Endothelial cell of umbilical vein (primary cell): ENCODE data around the gene CMSS1. TPM values are rescaled to one million over a fixed set of nuclear protein-coding genes. Genes with fewer than 3 reads are reported as not detected.

ENCODE experiments used
- BruUV-seq: library from RNA; stranded (reverse); fragments of 400-500 nt; replicated peaks from 2 replicates; lab custom pipeline; 2021; lab: Mats Ljungman, UMichigan
- CTCF ChIA-PET: fragments of 300-600, 350-600 bp; sonication (Branson Sonifier 250); formaldehyde crosslinking; loops from one replicate; lab custom pipeline; 2021; ENCODE audit warnings: antibody characterized with exemption, inconsistent platforms; lab: Charles Lee
- POLR2A ChIA-PET: fragments of 300-600, 350-600 bp; sonication (Branson Sonifier 250); formaldehyde crosslinking; loops from one replicate; lab custom pipeline; 2021; ENCODE audit warnings: antibody characterized with exemption, inconsistent platforms; lab: Charles Lee
- DNase-seq: peaks from one replicate; pipeline ENCODE4 v3.0.0-alpha.2; 2011; ENCODE audit warnings: low read depth, low spot score
- FAIRE-seq: peaks from 2 replicates; lab custom pipeline; 2011; peaks lifted over from hg19 to GRCh38; lab: Jason Lieb, UNC
- H2AFZ ChIP-seq: 2 replicates; pipeline ENCODE4 v1.6.0; 2012; ENCODE audit warnings: low read depth, low read length, control low read depth, inconsistent platforms
- H3K27ac ChIP-seq: 2 replicates; pipeline ENCODE4 v1.5.1; 2011; ENCODE audit warnings: low read depth, mild to moderate bottlenecking, control low read depth, low read length, moderate library complexity; ENCODE audit not compliant: insufficient read depth
- H3K27me3 ChIP-seq, 2 experiments: 2 replicates each; pipeline versions ENCODE4 v1.6.0 to v1.6.1; 2011; ENCODE audit warnings: low read length in 2 of 2, mixed read lengths in 1 of 2; ENCODE audit not compliant: control insufficient read depth in 2 of 2, insufficient read depth in 2 of 2
- H3K36me3 ChIP-seq, 2 experiments: 2 replicates in 1 of 2; 3 replicates in 1 of 2; pipeline ENCODE4 v1.5.1; 2011; ENCODE audit warnings: low read length in 2 of 2, mild to moderate bottlenecking in 1 of 2, moderate library complexity in 1 of 2; ENCODE audit not compliant: control insufficient read depth in 2 of 2, insufficient read depth in 2 of 2; ENCODE audit errors: extremely low read depth in 1 of 2
- H3K4me1 ChIP-seq: 3 replicates; pipeline ENCODE4 v1.5.1; 2011; ENCODE audit warnings: mild to moderate bottlenecking, low read length; ENCODE audit not compliant: control insufficient read depth, insufficient read depth; ENCODE audit errors: extremely low read depth
- H3K4me2 ChIP-seq: 2 replicates; pipeline ENCODE4 v1.6.1; 2011; ENCODE audit warnings: low read length, control low read depth, mixed read lengths; ENCODE audit not compliant: insufficient read depth
- H3K4me3 ChIP-seq, 3 experiments: fragments of 200-600 bp in 1 of 3; sonication (generic), shearing (Covaris generic) in 1 of 3; replicated peaks in 1 of 3; 2 replicates each; pipeline ENCODE4 v1.5.1; 2011 to 2016; ENCODE audit warnings: control low read depth in 3 of 3, low read length in 3 of 3, mild to moderate bottlenecking in 2 of 3, inconsistent platforms in 1 of 3, low read depth in 1 of 3, moderate library complexity in 1 of 3; ENCODE audit not compliant: insufficient read depth in 1 of 3
- H3K79me2 ChIP-seq: 2 replicates; pipeline ENCODE4 v1.6.0; 2012; ENCODE audit warnings: low read length, inconsistent platforms; ENCODE audit not compliant: control insufficient read depth, insufficient read depth
- H3K9ac ChIP-seq: replicated peaks from 2 replicates; pipeline ENCODE3; 2011; ENCODE audit warnings: low read length, control low read depth; ENCODE audit not compliant: insufficient read depth; ENCODE audit errors: extremely low read depth
- H3K9me1 ChIP-seq: replicated peaks from 3 replicates; pipeline ENCODE4 v1.6.0; 2011; ENCODE audit warnings: mild to moderate bottlenecking, low read length; ENCODE audit not compliant: control insufficient read depth, insufficient read depth; ENCODE audit errors: extremely low read depth
- H3K9me3 ChIP-seq: replicated peaks from 2 replicates; pipeline ENCODE4 v1.5.1; 2012; ENCODE audit warnings: low read length, inconsistent platforms; ENCODE audit not compliant: control insufficient read depth, insufficient read depth
- H4K20me1 ChIP-seq: replicated peaks from 2 replicates; pipeline ENCODE3; 2011; ENCODE audit warnings: mild to moderate bottlenecking, low read length; ENCODE audit not compliant: control insufficient read depth, insufficient read depth; ENCODE audit errors: extremely low read depth
- EZH2 ChIP-seq: IDR thresholded peaks from 2 replicates; pipeline ENCODE4 v1.6.1; 2012; ENCODE audit warnings: borderline replicate concordance, low read depth, mild to moderate bottlenecking, moderate library complexity, low read length, inconsistent platforms; ENCODE audit not compliant: severe bottlenecking
- FOS ChIP-seq: IDR thresholded peaks from 2 replicates; pipeline ENCODE4 v1.6.1; 2011; ENCODE audit warnings: mild to moderate bottlenecking, low read length, moderate library complexity, borderline replicate concordance; ENCODE audit not compliant: insufficient read depth
- GATA2 ChIP-seq: IDR thresholded peaks from 2 replicates; pipeline ENCODE4 v1.7.0; 2011; ENCODE audit warnings: low read depth, mild to moderate bottlenecking, moderate library complexity, mixed read lengths, low read length; ENCODE audit not compliant: insufficient read length, insufficient read depth
- JUN ChIP-seq: IDR thresholded peaks from 2 replicates; pipeline ENCODE4 v1.6.1; 2011; ENCODE audit warnings: borderline replicate concordance, low read depth; ENCODE audit not compliant: insufficient read length, insufficient read depth
- MYC ChIP-seq: IDR thresholded peaks from one replicate; pipeline ENCODE4 v1.6.1; 2011; ENCODE audit warnings: mild to moderate bottlenecking, low read depth, low read length
- POLR2A ChIP-seq: IDR thresholded peaks from 2 replicates; pipeline ENCODE4 v1.6.1; 2012; ENCODE audit warnings: low read depth, mild to moderate bottlenecking, control low read depth, low read length
- POLR2AphosphoS5 ChIP-seq: IDR thresholded peaks from 2 replicates; pipeline ENCODE4 v1.6.1; 2012; ENCODE audit warnings: low read depth, mild to moderate bottlenecking, control low read depth, low read length, moderate library complexity; ENCODE audit not compliant: insufficient read depth
- dilution Hi-C: fragments of 300-500 bp; cut with MboI; formaldehyde crosslinking; loops from one replicate; pipeline ENCODE4 v1.15.0; 2019; ENCODE audit warnings: low sequenced_read_pairs; ENCODE audit not compliant: extremely low pct_ligation_motif_present
- intact Hi-C: fragments of 100-400 bp; cut with micrococcal nuclease; formaldehyde crosslinking; loops from one replicate; pipeline ENCODE4 v1.10.0; 2022
- polyA plus RNA-seq, 4 experiments: library from polyadenylated mRNA; depleted of rRNA in 3 of 4; stranded (reverse) in 3 of 4; unstranded in 1 of 4; fragments of >200 nt; gene quantifications; 2 replicates each; pipeline versions ENCODE4 v1.2.1 to v1.2.3, GENCODE V29; 2011 to 2012; ENCODE audit warnings: missing spikeins in 1 of 4
- total RNA-seq: library from RNA; stranded (reverse); gene quantifications from 2 replicates; pipeline ENCODE4 v1.2.3, GENCODE V29; 2021
- TF ChIP-seq, protein P1 (sequence below), 2 donors: IDR thresholded peaks; 1 replicate in 1 of 2; 2 replicates in 1 of 2; pipeline ENCODE4 v1.5.1; 2011; ENCODE audit warnings: low read length in 2 of 2, mild to moderate bottlenecking in 2 of 2, moderate library complexity in 2 of 2, control low read depth in 1 of 2, inconsistent platforms in 1 of 2, low read depth in 1 of 2; ENCODE audit not compliant: insufficient read depth in 1 of 2; ENCODE audit errors: extremely low read depth in 1 of 2
- TF ChIP-seq, protein P2 (sequence below): IDR thresholded peaks from 2 replicates; pipeline ENCODE4 v1.6.1; 2011; ENCODE audit not compliant: insufficient read depth, insufficient read length

The CMSS1 gene
- total and polyA plus RNA-seq, 2 donors (not counting 3 experiments of a cell fraction or from before 2014, with no cell fraction given), result 9.7 to 60.6 TPM

DNA sequence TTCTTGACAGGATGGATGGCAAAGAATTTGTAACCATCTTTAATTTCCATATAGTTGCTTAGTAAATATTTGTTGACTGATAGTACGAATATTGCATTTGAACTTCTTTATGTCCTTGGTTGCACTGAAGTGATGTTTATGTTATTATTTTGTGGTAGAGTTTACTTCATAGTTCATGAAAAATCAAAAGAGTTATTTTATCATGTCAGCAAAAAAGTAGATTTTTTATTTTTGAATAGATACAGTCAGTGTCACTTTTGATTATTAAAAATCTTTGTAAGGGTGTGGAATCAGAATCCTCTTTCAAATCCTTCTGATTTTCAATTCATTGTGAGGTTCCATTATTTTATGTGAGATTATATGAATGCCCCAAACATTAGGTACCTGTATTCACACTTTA, 261.7 kb downstream of the CMSS1 start:
- intact Hi-C loops, result no loop called here
- CTCF ChIA-PET, result interaction anchor here (0.9 to 1.3 kb wide), 3 partner anchors 9 to 236 kb away, joined by 3 to 5 read pairs (median 3); no protein-coding TSS in a partner anchor

More for the DNA sequence above, 261.7 kb downstream of the CMSS1 start:
- no peaks in the 10 kb centered on the region for H4K20me1 ChIP-seq
- FAIRE-seq (no peak), DNase-seq (no peak)
- POLR2A ChIA-PET, result no interaction called here
- TF ChIP-seq, protein P1, sequence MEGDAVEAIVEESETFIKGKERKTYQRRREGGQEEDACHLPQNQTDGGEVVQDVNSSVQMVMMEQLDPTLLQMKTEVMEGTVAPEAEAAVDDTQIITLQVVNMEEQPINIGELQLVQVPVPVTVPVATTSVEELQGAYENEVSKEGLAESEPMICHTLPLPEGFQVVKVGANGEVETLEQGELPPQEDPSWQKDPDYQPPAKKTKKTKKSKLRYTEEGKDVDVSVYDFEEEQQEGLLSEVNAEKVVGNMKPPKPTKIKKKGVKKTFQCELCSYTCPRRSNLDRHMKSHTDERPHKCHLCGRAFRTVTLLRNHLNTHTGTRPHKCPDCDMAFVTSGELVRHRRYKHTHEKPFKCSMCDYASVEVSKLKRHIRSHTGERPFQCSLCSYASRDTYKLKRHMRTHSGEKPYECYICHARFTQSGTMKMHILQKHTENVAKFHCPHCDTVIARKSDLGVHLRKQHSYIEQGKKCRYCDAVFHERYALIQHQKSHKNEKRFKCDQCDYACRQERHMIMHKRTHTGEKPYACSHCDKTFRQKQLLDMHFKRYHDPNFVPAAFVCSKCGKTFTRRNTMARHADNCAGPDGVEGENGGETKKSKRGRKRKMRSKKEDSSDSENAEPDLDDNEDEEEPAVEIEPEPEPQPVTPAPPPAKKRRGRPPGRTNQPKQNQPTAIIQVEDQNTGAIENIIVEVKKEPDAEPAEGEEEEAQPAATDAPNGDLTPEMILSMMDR (IDR thresholded peaks at IDR 0.05; ENCODE audit: extremely low read depth in 1 of 2, insufficient read depth in 1 of 2, low read depth in 1 of 2, low read length in 2 of 2), result no peak
- no peak for TF ChIP-seq POLR2AphosphoS5
- TF ChIP-seq FOS, result no peak
- no peak for TF ChIP-seq POLR2A
- TF ChIP-seq MYC, result no peak
- TF ChIP-seq GATA2, result no peak
- no peak for TF ChIP-seq JUN
- TF ChIP-seq, protein P2, sequence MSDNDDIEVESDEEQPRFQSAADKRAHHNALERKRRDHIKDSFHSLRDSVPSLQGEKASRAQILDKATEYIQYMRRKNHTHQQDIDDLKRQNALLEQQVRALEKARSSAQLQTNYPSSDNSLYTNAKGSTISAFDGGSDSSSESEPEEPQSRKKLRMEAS, result no peak
- TF ChIP-seq EZH2, result no peak
- H2AFZ ChIP-seq, result no peak overlapping the region
- H3K36me3 ChIP-seq, result no peaks in the 10 kb centered on the region
- H3K9me1 ChIP-seq, result no peaks in the 10 kb centered on the region
- H3K9ac ChIP-seq, result no peak overlapping the region
- dilution Hi-C loops, result no loop called here
- BruUV-seq, result no TSS peak
- H3K27me3 ChIP-seq, result no peaks in the 10 kb centered on the region
- no peaks in the 10 kb centered on the region for H3K79me2 ChIP-seq
- H3K27ac ChIP-seq, result no peak overlapping the region
- no peaks in the 10 kb centered on the region for H3K9me3 ChIP-seq
- no peak overlapping the region for H3K4me3 ChIP-seq
- H3K4me2 ChIP-seq, result no peak overlapping the region
- H3K4me1 ChIP-seq, result no peaks in the 10 kb centered on the region
